HG02642 (cell line): Measurements from ENCODE around the gene KIF1B.
A peak's percentile ranks its signal among the peaks of the same experiment; 100 is the strongest.
"Not testable (repeated sequence)": the region's sequence is repeated elsewhere in the genome, so short reads cannot be mapped to it uniquely, and the experiment has no call there.

ENCODE experiments used
- ATAC-seq: cut with Tn5 transposase; IDR thresholded peaks from one replicate; pipeline ENCODE4 v1.9.1; 2021; ENCODE audit warnings: mild to moderate bottlenecking; ENCODE audit not compliant: unreplicated experiment, poor library complexity

Gene KIF1B

GRCh38 chr1:10193288-10193687 is 17.1 kb upstream of the KIF1B start:
- no peak for ATAC-seq

- ATAC-seq = no peak
Measured at GRCh38 chr1:10195570-10195969, 14.8 kb upstream of the KIF1B start.

DNA sequence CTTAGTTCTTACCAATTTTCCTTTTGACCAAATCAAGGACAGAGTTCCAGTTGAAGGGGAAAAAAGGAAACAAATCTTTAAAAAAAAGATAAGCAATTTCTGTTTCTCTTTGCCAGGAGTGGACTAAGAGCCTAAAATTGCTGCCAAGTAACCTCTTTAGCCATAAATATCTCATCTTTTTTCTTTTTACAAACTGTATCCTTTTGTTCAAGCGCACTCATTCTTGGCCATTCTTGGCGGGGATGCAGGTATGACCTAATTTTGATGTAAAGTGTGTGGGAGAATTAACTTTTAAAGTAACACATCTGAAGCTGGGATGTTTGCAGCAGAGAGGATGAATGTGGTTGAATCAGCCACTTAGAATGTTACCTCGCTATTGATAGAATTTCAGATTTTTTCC is 13.4 kb upstream of the KIF1B start:
- ATAC-seq = no peak

- no peak for ATAC-seq
Measured at GRCh38 chr1:10200620-10201019, 9.8 kb upstream of the KIF1B start.

DNA sequence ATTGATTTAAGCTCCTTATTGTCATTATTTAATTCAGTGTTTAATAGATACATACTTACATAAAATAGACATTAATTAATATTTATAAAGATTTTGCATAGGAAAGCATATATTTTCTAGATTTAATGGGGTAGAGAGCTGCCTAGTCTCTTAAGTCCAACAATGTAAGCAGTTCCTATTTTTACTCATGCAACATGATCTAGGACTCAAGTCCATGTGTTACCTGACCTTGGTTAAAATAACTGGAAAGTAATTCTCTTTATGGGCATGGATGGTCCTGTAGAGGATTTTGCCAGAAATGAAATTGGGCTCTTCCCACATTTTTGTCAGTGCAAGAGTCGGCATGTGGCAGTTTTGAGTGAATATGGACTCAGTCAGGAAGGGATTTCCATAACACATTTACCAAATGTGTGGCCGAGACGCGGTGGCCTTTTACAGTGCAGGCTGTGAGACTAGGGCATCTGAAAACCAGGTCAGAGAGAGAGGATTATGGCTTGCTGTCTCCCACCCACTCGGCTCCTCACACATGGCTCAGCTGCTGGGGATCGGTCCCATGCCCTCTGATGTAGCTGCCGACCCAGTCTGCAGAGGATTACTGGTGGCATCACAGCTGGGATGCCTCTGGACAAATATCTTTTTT is 6.2 kb upstream of the KIF1B start:
- ATAC-seq = no peak

GRCh38 chr1:10205206-10205605 is 5.2 kb upstream of the KIF1B start:
- not testable (repeated sequence) for ATAC-seq

GRCh38 chr1:10207810-10208209 is 2.6 kb upstream of the KIF1B start:
- no peak for ATAC-seq

DNA sequence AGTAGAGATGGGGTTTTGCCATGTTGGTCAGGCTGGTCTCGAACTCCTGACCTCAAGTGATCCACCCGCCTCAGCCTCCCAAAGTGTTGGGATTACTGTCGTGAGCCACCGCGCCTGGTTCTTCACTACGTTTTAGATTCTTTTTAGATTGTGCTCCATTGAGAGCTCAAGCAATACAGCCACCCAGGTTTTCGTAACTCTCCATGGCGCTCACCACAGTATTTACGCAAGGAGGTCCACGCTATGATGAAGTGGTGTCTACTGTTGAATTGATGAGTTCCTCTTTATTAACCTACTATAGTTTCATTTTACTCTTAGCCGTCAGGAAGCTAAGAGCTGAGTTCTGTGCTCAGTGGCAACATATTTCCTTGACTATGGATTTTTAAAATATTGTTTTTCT is 1.8 kb upstream of the KIF1B start:
- ATAC-seq = no peak

- ATAC-seq = no peak
Measured at GRCh38 chr1:10209590-10209904, 823 bp upstream of the KIF1B start.

DNA sequence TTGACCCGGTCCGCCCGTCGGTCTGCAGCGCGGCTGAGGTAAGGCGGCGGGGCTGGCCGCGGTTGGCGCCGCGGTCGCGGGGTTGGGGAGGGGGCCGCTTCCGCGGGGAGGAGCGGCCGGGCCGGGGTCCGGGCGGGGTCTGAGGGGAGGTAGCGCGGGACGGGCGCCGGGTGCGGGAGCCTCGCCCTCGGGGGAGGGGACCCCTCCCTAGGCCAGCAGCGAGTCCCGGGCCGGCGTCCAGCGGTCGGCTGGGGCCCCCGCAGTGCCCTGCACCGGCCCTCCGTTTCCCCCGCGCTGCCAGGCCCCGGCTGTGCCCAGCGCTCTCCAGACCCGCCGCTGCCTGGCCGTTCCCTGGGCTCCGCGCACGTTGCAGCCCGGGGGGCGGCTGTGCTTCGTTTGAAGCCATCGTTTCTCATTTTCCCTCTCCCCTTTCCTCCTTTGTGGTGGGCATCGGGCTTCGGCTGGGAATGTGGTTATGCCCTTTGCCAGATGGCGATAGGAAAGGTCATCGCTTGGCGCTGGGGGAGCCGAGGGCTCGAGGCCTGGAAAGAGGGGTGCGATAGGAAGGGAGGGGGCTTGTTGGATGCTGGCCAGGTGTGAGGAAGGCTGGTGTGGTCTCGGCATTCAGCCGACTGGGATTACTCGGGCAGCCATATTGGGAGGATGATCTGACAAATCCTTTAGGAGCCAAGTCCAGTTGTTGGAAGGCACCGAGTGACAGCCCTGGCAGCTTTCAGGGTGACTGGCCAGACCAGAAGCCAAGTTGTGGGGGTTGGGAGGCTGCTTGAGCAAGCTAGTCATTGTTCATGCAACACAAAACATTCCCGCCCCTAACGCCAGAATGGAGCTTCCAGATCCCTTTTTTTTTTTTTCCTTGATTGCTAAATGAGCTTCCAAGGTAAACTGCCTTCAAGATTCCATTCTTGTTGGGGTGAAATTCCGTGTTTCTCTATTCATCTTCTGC is 753 bp downstream of the KIF1B start:
- ATAC-seq = peak; percentile 21

DNA sequence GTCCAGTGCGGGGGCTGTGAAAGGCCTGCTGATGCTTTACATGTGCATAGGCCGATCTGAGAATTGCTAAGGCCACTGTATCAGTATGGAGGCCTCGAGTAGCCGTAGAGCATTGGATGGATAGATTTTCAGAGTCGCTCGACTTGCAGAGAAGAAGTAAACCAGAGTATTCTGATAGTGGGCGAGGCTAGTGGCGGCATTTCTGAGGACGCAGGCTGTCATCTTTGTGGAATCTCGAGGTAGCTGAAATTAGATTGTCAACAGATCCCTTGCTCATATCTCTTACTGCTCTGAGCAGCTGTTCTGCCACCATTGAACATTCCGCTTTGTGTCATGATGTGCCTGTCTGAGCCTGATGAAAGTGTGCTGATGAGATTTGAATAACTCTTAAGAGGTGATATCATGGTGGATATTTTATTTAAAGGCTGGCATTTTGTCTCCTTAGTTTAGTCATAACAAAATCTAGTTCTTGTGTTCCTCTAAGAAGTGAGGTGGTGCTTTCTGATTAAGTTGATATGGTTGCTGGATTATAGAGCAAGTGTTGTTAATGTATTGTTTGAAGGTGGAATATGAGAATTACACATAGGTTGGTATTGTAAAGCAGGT is 1.5 kb downstream of the KIF1B start:
- no peak for ATAC-seq

- ATAC-seq = no peak
Measured at GRCh38 chr1:10212476-10212875, 2.1 kb downstream of the KIF1B start.

- no peak for ATAC-seq
Measured at GRCh38 chr1:10213186-10213705, 2.9 kb downstream of the KIF1B start.

DNA sequence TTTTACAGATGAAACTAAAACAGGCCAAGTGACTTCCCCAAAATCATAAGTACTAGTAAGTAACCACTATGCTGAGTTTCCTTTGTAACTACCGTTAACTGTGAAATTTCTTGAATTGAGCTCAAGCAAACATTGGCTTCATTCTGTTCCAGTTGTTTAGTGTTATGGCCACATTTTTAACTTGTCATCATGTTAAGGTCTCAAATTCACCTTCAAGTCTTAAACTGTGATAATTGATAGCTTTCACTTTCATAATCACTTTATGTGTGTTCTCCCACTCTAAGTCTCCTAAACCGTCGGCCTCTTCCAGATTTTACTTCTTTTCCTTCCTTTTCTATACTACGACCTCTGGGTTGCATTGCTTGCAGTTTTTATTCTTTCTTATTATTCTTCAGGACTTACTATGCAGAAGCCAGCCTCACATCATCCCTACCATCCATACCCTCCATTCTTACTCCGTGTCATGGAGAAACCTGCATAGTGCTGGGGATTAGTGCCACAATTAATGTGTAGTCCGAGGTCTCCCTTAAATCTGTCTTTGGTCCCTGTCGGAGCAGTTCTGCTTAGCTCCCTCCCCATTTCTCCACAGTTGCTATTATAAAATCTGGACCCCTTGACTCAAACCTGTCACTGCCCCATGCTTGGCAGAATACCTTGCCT is 5.8 kb downstream of the KIF1B start:
- no peak for ATAC-seq

GRCh38 chr1:10217748-10218441 is 7.5 kb downstream of the KIF1B start:
- no peak for ATAC-seq

DNA sequence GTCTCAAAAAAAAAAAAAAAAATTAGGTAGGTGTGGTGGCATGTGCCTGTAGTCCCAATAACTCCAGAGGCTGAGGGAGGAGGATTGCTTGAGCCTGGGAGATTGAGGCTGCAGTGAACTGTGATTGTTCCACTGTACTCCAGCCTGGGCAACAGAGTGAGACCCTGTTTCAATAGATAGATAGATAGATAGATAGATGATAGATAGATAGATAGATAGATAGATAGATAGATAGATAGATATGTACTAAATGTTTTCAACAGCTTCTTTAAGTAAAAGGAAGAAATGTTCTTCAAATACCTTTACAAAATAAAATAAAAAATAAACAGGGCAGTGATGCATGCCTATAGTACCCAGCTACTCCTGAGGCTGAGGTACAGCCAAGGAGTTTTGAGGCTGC is 9.8 kb downstream of the KIF1B start:
- no peak for ATAC-seq

DNA sequence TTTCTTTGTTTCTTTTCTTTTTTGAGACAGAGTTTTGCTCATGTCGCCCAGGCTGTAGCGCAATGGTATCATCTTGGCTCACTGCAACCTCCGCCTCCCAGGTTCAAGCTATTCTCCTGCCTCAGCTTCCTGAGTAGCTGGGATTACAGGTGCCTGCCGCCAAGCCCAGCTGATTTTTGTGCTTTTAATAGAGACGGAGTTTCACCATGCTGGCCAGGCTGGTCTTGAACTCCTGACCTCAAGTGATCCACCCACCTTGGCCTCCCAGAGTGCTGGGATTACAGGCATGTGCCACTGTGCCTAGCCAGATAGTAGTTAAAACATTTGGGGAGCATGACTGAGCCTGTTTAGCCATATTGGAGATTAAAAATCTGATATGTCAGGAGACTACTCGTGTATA is 10.3 kb downstream of the KIF1B start:
- not testable (repeated sequence) for ATAC-seq

GRCh38 chr1:10225573-10225972 is 15.2 kb downstream of the KIF1B start:
- ATAC-seq = no peak

GRCh38 chr1:10228528-10228927 is 18.2 kb downstream of the KIF1B start:
- ATAC-seq = no peak

DNA sequence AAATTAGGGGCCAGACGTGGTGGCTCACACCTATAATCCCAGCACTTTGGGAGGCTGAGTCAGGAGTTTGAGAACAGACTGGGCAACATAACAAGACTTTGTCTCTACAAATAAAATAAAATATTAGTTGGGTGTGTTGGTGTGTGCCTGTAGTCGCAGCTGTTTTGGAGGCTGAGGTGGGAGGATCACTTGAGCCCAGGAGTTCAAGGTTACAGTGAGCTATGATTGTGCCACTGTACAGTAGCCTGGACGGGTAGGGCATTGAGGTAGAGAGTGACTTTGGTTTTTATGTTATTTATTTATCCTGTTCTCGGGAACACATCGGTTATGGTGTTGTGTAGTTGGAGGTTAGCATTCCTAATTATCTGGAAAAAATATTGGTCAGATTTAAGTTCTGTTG is 19.5 kb downstream of the KIF1B start:
- ATAC-seq = no peak
